Neutrophil (primary cell): ENCODE measurements around the gene PTPRN2.

Experiments
- H3K27ac ChIP-seq: fragments of 200-600 bp; sonication (generic); 2 replicates; pipeline ENCODE4 v1.5.1; 2016; ENCODE audit warnings: mild to moderate bottlenecking, moderate library complexity
- H3K27me3 ChIP-seq: fragments of 200-600 bp; sonication (generic); 2 replicates; pipeline ENCODE4 v1.6.0; 2016; ENCODE audit warnings: mild to moderate bottlenecking
- H3K36me3 ChIP-seq: fragments of 200-600 bp; sonication (generic); 2 replicates; pipeline ENCODE4 v1.5.1; 2017
- H3K4me1 ChIP-seq, 2 experiments: fragments of 200-600 bp in 1 of 2; sonication (generic) in 1 of 2; 1 replicate in 1 of 2; 2 replicates in 1 of 2; pipeline versions ENCODE4 v1.5.1 to v1.6.1; 2013 to 2016; ENCODE audit warnings: low read depth in 1 of 2, low read length in 1 of 2, mild to moderate bottlenecking in 1 of 2, moderate library complexity in 1 of 2; ENCODE audit not compliant: control insufficient read depth in 1 of 2, insufficient read depth in 1 of 2
- H3K4me3 ChIP-seq, 2 experiments: fragments of 200-600 bp in 1 of 2; sonication (generic) in 1 of 2; 1 replicate in 1 of 2; 2 replicates in 1 of 2; pipeline ENCODE4 v1.5.1; 2013 to 2016; ENCODE audit warnings: low read depth in 1 of 2, low read length in 1 of 2, mild to moderate bottlenecking in 1 of 2, moderate library complexity in 1 of 2
- H3K9me3 ChIP-seq: fragments of 200-600 bp; sonication (generic); 2 replicates; pipeline ENCODE4 v1.5.1; 2016
- CTCF ChIP-seq: fragments of 200-600 bp; sonication (generic); IDR thresholded peaks from 2 replicates; pipeline ENCODE4 v1.5.1; 2016; ENCODE audit warnings: antibody characterized with exemption

The PTPRN2 gene

GRCh38 chr7:158590181-158590530 lies 2.5 kb upstream of the PTPRN2 start:
- H3K4me1 ChIP-seq: peaks cover 0 to 7% of the 10 kb centered on the region in 2 experiments
- peaks cover 63% of the 10 kb centered on the region for H3K27me3 ChIP-seq
- no peaks in the 10 kb centered on the region for H3K9me3 ChIP-seq
- no peak overlapping the region for H3K27ac ChIP-seq
- H3K36me3 ChIP-seq: no peaks in the 10 kb centered on the region
- H3K4me3 ChIP-seq: no peak overlapping the region
- no peak for TF ChIP-seq CTCF

- Histone ChIP-seq H3K4me3 (no peak overlapping the region), H3K27me3 (peaks cover 68% of the 10 kb centered on the region), H3K9me3 (no peaks in the 10 kb centered on the region), H3K27ac (no peak overlapping the region), H3K4me1 (peaks cover 0 to 7% of the 10 kb centered on the region in 2 experiments), H3K36me3 (no peaks in the 10 kb centered on the region)
- TF ChIP-seq CTCF: no peak
Measured at GRCh38 chr7:158589653-158590052, 2.0 kb upstream of the PTPRN2 start.

GRCh38 chr7:158588878-158589442 lies 1.3 kb upstream of the PTPRN2 start:
- TF ChIP-seq CTCF: no peak
- no peak overlapping the region for H3K27ac ChIP-seq
- H3K27me3 ChIP-seq: peaks cover 74% of the 10 kb centered on the region
- H3K36me3 ChIP-seq: no peaks in the 10 kb centered on the region
- no peaks in the 10 kb centered on the region for H3K9me3 ChIP-seq
- H3K4me1 ChIP-seq: peaks cover 0 to 7% of the 10 kb centered on the region in 2 experiments
- no peak overlapping the region for H3K4me3 ChIP-seq

- no peak overlapping the region for H3K27ac ChIP-seq
- H3K27me3 ChIP-seq: peaks cover 81% of the 10 kb centered on the region
- H3K9me3 ChIP-seq: no peaks in the 10 kb centered on the region
- peak overlapping the region in 1 of 2 experiments; percentile 24 for H3K4me3 ChIP-seq
- H3K36me3 ChIP-seq: no peaks in the 10 kb centered on the region
- peaks cover 0 to 7% of the 10 kb centered on the region in 2 experiments for H3K4me1 ChIP-seq
- no peak for TF ChIP-seq CTCF
Measured at GRCh38 chr7:158588085-158588877, 658 bp upstream of the PTPRN2 start.

GRCh38 chr7:158586499-158587161 lies 993 bp downstream of the PTPRN2 start:
- peaks cover 78% of the 10 kb centered on the region for H3K27me3 ChIP-seq

More at GRCh38 chr7:158586499-158587161, 993 bp downstream of the PTPRN2 start:
- no peak overlapping the region for H3K4me3 ChIP-seq
- no peak for TF ChIP-seq CTCF
- H3K9me3 ChIP-seq: no peaks in the 10 kb centered on the region
- peaks cover 0 to 7% of the 10 kb centered on the region in 2 experiments for H3K4me1 ChIP-seq
- no peak overlapping the region for H3K27ac ChIP-seq
- no peaks in the 10 kb centered on the region for H3K36me3 ChIP-seq
